A549 (cell line): ENCODE measurements around the gene RECQL. TPM values are rescaled to one million over a fixed set of nuclear protein-coding genes. Genes with fewer than 3 reads are reported as not detected.

ENCODE experiments used
- ATAC-seq, 2 experiments: fragments of 200-7000 bp in 1 of 2; fragments of >200 bp in 1 of 2; cut with Nextera tagmentation in 1 of 2; cut with Tn5 transposase in 1 of 2; 3 replicates each; pipeline versions ENCODE4 v1.8.0 to v1.9.1; 2018 to 2020; ENCODE audit warnings: mild to moderate bottlenecking in 1 of 2, moderate library complexity in 1 of 2
- CTCF ChIA-PET: fragments of 300-600 bp; sonication (Branson Sonifier 250); formaldehyde crosslinking; extraction: SDS; loops from one replicate; lab custom pipeline; 2021; ENCODE audit warnings: antibody characterized with exemption, inconsistent platforms; lab: Yijun Ruan, JAX
- POLR2A ChIA-PET: fragments of 350-600 bp; formaldehyde crosslinking; extraction: SDS; loops from one replicate; lab custom pipeline; 2021; ENCODE audit warnings: antibody characterized with exemption, inconsistent platforms; lab: Yijun Ruan, JAX
- DNase-seq, 2 experiments: peaks; one replicate each; pipeline versions ENCODE4 v3.0.0 to v3.0.0-alpha.2; 2011 to 2016; ENCODE audit warnings: low read depth in 1 of 2, low spot score in 1 of 2
- FAIRE-seq: peaks from 2 replicates; lab custom pipeline; 2011; peaks lifted over from hg19 to GRCh38; lab: Jason Lieb, UNC
- H3K27ac ChIP-seq, 2 experiments: fragments of >200 bp; sonication (Bioruptor Twin); formaldehyde crosslinking; 3 replicates each; pipeline ENCODE4 v1.5.1; 2016 to 2017
- H3K4me1 ChIP-seq: fragments of >200 bp; sonication (Bioruptor Twin); formaldehyde crosslinking; 3 replicates; pipeline ENCODE4 v1.6.1; 2016
- H3K4me2 ChIP-seq: fragments of >200 bp; sonication (Bioruptor Twin); formaldehyde crosslinking; 3 replicates; pipeline ENCODE4 v1.6.1; 2016
- H3K4me3 ChIP-seq: fragments of >200 bp; sonication (Bioruptor Twin); formaldehyde crosslinking; 3 replicates; pipeline ENCODE4 v1.5.1; 2016
- H3K9me3 ChIP-seq: fragments of >200 bp; sonication (Bioruptor Twin); formaldehyde crosslinking; 3 replicates; pipeline ENCODE4 v1.6.1; 2016
- BHLHE40 ChIP-seq: IDR thresholded peaks from 2 replicates; pipeline ENCODE4 v1.6.1; 2012; ENCODE audit warnings: low read depth, low read length, inconsistent platforms
- CBX8 ChIP-seq: fragments of 200-600 bp; sonication (generic); IDR thresholded peaks from 2 replicates; pipeline ENCODE4 v1.6.1; 2016
- CHD2 ChIP-seq: fragments of 150-350 bp; IDR thresholded peaks from 2 replicates; pipeline ENCODE4 v1.6.1; 2014; ENCODE audit warnings: low read length; ENCODE audit not compliant: partially characterized antibody
- FOSB ChIP-seq: fragments of 250-450 bp; sonication (Bioruptor Pico); IDR thresholded peaks from 2 replicates; pipeline ENCODE4 v1.5.0; 2020; ENCODE audit warnings: mild to moderate bottlenecking, moderate library complexity
- FOSL2 ChIP-seq, 2 experiments: fragments of 450-650 bp in 1 of 2; fragments of >200 bp in 1 of 2; sonication (Bioruptor Twin) in 1 of 2; formaldehyde crosslinking; IDR thresholded peaks; 2 replicates each; pipeline versions ENCODE4 v1.5.0 to v1.6.1; 2016 to 2020; ENCODE audit warnings: mild to moderate bottlenecking in 1 of 2, moderate library complexity in 1 of 2
- KDM1A ChIP-seq: fragments of 200-600 bp; sonication (generic); IDR thresholded peaks from 2 replicates; pipeline ENCODE4 v1.6.1; 2016; ENCODE audit warnings: low read depth, mild to moderate bottlenecking
- MAFK ChIP-seq: fragments of 450-650 bp; IDR thresholded peaks from 2 replicates; pipeline ENCODE4 v1.6.1; 2014; ENCODE audit not compliant: partially characterized antibody
- MYC ChIP-seq: IDR thresholded peaks from 2 replicates; pipeline ENCODE4 v1.6.1; 2012; ENCODE audit warnings: mild to moderate bottlenecking, inconsistent platforms, low read length, improper control_type of control experiment, borderline replicate concordance
- RAD21 ChIP-seq, 2 experiments: fragments of >200 bp in 1 of 2; sonication (Bioruptor Twin) in 1 of 2; formaldehyde crosslinking in 1 of 2; IDR thresholded peaks in 1 of 2; conservative IDR thresholded peaks in 1 of 2; 2 replicates in 1 of 2; 3 replicates in 1 of 2; pipeline ENCODE4 v1.6.1; 2012 to 2018; ENCODE audit warnings: inconsistent platforms in 1 of 2
- SMC3 ChIP-seq: fragments of >200 bp; sonication (Bioruptor Twin); formaldehyde crosslinking; IDR thresholded peaks from 3 replicates; pipeline ENCODE4 v1.6.1; 2018; ENCODE audit warnings: inconsistent platforms
- TP53 ChIP-seq: fragments of 250-450 bp; sonication (Bioruptor Pico); IDR thresholded peaks from 2 replicates; pipeline ENCODE4 v1.5.0; 2021; ENCODE audit warnings: mild to moderate bottlenecking, moderate library complexity
- ZC3H11A ChIP-seq: fragments of 450-650 bp; IDR thresholded peaks from 2 replicates; pipeline ENCODE4 v1.6.1; 2014; ENCODE audit warnings: antibody characterized with exemption, mild to moderate bottlenecking
- ZNF302 ChIP-seq: fragments of 250-450 bp; sonication (Bioruptor Pico); IDR thresholded peaks from 2 replicates; pipeline ENCODE4 v1.9.0; 2021; ENCODE audit warnings: inconsistent platforms, mild to moderate bottlenecking, moderate library complexity
- ZSCAN20 ChIP-seq: fragments of 250-450 bp; sonication (Bioruptor Pico); IDR thresholded peaks from 2 replicates; pipeline ENCODE4 v1.8.0; 2022; ENCODE audit warnings: mild to moderate bottlenecking, moderate library complexity
- WGBS: methylation state at CpG from one replicate; pipeline ENCODE4 v1.1.6; 2017; ENCODE audit errors: missing lambda C conversion rate; 5-methylcytosine and 5-hydroxymethylcytosine counted together
- polyA plus RNA-seq, 4 experiments: library from polyadenylated mRNA; depleted of rRNA in 3 of 4; stranded (reverse); fragments of >200 nt; fragmentation: RNase III in 1 of 4; extraction: RNeasy Plus Mini Kit Qiagen cat#74134 plus additional on column Dnase treatment in 1 of 4; gene quantifications; 2 replicates in 3 of 4; 3 replicates in 1 of 4; pipeline ENCODE4 v1.2.3, GENCODE V29; 2011 to 2017
- TF ChIP-seq, protein P1 (sequence below): IDR thresholded peaks from 2 replicates; pipeline ENCODE4 v1.6.1; 2012; ENCODE audit warnings: low read depth, borderline replicate concordance
- TF ChIP-seq, protein P2 (sequence below): IDR thresholded peaks from 2 replicates; pipeline ENCODE4 v1.6.1; 2012
- TF ChIP-seq, protein P3 (sequence below): fragments of >200 bp; sonication (Bioruptor Twin); formaldehyde crosslinking; IDR thresholded peaks from 3 replicates; pipeline ENCODE4 v1.5.1; 2016

The RECQL gene
- polyA plus RNA-seq, 2 of the 4 experiments (the other 2 are of a cell fraction) = 77.0 to 84.2 TPM

DNA sequence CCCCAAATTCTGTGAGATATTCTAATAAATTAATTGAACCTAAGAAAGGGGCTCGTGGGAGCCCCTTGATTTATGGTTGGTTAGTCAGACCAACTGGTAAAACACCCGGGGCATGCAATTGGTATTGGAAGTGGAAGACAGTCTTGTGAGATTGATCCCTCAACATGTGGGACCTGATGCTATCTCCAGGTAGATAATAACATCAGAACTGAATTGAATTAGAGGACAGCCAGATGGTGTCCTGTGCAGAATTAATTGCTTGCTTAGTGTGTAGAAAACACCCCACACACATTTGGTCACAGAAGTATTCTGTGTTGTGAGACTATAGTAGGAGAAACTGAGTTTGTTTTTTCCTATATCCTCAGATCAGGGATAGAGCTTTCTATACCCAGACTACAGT lies 42.0 kb downstream of the RECQL start (continued):
- TF ChIP-seq MAFK (no peak), TP53 (CRISPR knock-in tag) (no peak), ZSCAN20 (CRISPR knock-in tag) (no peak)
- TF ChIP-seq, protein P1, sequence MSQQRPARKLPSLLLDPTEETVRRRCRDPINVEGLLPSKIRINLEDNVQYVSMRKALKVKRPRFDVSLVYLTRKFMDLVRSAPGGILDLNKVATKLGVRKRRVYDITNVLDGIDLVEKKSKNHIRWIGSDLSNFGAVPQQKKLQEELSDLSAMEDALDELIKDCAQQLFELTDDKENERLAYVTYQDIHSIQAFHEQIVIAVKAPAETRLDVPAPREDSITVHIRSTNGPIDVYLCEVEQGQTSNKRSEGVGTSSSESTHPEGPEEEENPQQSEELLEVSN = no peak

DNA sequence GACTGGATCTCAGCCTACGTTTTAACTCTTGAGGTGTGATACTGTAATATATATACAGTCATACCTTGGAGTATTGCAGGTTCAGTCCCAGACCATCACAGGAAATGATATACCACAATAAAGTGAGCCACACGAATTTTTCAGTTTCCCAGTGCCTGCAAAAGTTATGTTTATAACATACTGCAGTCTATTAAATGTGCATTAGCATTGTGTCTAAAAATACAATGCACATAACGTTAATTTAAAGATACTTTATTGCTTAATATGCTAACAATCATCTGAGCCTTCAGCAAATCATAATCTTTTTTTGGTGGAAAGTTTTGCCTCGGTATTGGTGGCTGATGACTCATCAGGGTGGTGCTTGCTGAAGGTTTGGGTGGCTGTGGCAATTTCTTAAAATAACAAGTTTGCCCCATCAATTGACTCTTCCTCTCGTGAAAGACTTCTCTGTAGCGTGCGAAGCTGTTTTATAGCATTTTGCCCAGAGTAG lies 45.1 kb downstream of the RECQL start:
- Histone ChIP-seq H3K4me3 (no peak overlapping the region), H3K27ac (no peak overlapping the region), H3K4me2 (no peak overlapping the region), H3K9me3 (no peaks in the 10 kb centered on the region), H3K4me1 (no peaks in the 10 kb centered on the region)
- ChIA-PET POLR2A (no interaction called here), CTCF (no interaction called here)
- 67% methylated on average over 7 of the region's 7 CpGs for WGBS
- FAIRE-seq (no peak), DNase-seq (no peak), ATAC-seq (no peak)
- TF ChIP-seq FOSL2 (IDR thresholded peaks at IDR 0.05) (no peak), FOSL2 (CRISPR knock-in tag; IDR thresholded peaks at IDR 0.05) (peak; percentile 52; the same call in 1 of the 2 replicates), ZSCAN20 (CRISPR knock-in tag) (no peak), CHD2 (no peak), MYC (no peak), KDM1A (no peak), BHLHE40 (no peak)
- TF ChIP-seq, protein P2, sequence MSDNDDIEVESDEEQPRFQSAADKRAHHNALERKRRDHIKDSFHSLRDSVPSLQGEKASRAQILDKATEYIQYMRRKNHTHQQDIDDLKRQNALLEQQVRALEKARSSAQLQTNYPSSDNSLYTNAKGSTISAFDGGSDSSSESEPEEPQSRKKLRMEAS = no peak

DNA sequence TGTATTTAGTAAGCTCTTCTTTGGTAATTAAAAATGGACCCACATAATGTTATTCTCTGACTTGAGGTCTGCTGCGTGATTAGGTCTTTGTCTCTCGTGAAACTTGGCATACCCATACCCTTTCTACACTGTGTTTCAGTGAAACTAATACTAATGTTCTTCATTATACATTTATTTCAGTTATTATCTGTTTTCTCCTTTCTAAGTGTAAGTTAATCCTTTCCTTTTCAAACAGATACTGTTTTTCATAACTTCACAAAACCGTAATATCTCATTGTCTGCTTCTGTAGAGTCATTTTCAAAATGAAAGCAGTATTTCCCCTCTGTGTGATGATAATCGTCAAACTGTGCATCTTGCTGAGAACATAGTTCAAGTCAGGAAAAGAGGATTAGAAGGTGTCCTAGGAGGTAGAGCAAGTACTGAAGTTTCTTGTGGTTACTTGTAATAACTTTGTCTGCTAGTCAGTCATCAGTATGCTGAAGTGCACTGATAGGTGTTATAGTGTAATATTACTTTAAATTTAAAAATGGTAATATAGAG lies 48.1 kb downstream of the RECQL start:
- no peak for DNase-seq
- H3K4me2 ChIP-seq = no peak overlapping the region
- H3K4me1 ChIP-seq = no peaks in the 10 kb centered on the region
- no peak for ATAC-seq
- FAIRE-seq = no peak
- TF ChIP-seq ZC3H11A (peak; percentile 2; the same call in 1 of the 2 replicates), CBX8 (no peak)
- ChIA-PET POLR2A (no interaction called here), CTCF (no interaction called here)
- H3K27ac ChIP-seq = no peak overlapping the region
- no peaks in the 10 kb centered on the region for H3K9me3 ChIP-seq
- 93% methylated on average over 4 of the region's 4 CpGs for WGBS
- no peak overlapping the region for H3K4me3 ChIP-seq

DNA sequence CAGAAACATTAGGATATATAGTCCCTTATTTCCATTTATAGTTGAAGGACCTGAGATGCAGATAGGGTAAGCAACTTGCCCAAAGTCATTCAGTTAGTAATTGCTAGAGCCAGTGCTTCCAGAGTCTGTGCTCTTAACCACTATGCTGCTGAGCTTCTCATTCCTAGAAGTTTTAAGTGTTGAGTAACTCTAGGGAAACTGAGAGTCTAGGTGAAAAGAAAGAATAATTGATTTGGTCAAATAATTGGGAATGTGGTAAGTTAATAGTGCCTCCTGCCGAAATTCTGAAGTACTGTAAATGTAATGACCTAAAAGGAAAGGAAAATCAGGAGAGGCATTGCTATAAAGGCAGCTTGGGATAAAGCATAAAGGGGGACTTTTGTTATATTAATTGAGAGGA lies 49.9 kb downstream of the RECQL start:
- CTCF ChIA-PET = interaction anchor here (0.8 kb wide), 1 partner anchor 229 kb away, joined by 3 read pairs; no protein-coding TSS in a partner anchor
- no peaks in the 10 kb centered on the region for H3K9me3 ChIP-seq
- POLR2A ChIA-PET = no interaction called here
- no peak overlapping the region for H3K27ac ChIP-seq
- no peak overlapping the region for H3K4me2 ChIP-seq
- H3K4me3 ChIP-seq = no peak overlapping the region
- DNase-seq = no peak
- ATAC-seq = 0 out of 6 replicates have a peak, but pooled peaks of 1 of the 2 experiments have one; percentile 26
- FAIRE-seq = no peak
- 2% methylated on average over 1 of the region's 1 CpG for WGBS
- no peaks in the 10 kb centered on the region for H3K4me1 ChIP-seq
- TF ChIP-seq RAD21 (conservative IDR thresholded peaks at IDR 0.05 in 1 of 2, IDR thresholded peaks at IDR 0.05 in 1 of 2) (peak; percentile 42 to 51; a peak in 4 of 5 replicates), FOSB (CRISPR knock-in tag) (no peak), SMC3 (0 out of 3 replicates have a peak, but pooled peaks have one; percentile 16), ZNF302 (CRISPR knock-in tag) (no peak)
- TF ChIP-seq, protein P1 = no peak
- TF ChIP-seq, protein P3, sequence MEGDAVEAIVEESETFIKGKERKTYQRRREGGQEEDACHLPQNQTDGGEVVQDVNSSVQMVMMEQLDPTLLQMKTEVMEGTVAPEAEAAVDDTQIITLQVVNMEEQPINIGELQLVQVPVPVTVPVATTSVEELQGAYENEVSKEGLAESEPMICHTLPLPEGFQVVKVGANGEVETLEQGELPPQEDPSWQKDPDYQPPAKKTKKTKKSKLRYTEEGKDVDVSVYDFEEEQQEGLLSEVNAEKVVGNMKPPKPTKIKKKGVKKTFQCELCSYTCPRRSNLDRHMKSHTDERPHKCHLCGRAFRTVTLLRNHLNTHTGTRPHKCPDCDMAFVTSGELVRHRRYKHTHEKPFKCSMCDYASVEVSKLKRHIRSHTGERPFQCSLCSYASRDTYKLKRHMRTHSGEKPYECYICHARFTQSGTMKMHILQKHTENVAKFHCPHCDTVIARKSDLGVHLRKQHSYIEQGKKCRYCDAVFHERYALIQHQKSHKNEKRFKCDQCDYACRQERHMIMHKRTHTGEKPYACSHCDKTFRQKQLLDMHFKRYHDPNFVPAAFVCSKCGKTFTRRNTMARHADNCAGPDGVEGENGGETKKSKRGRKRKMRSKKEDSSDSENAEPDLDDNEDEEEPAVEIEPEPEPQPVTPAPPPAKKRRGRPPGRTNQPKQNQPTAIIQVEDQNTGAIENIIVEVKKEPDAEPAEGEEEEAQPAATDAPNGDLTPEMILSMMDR = peak; percentile 28; the same call in 1 of the 3 replicates
